GM12873 (cell line): Measurements from ENCODE around the gene PTH2R.

Source experiments
- TF ChIP-seq, protein P1 (sequence below): IDR thresholded peaks from 2 replicates; pipeline ENCODE4 v1.5.1; 2012; ENCODE audit warnings: low read depth, mild to moderate bottlenecking, moderate library complexity, low read length, control low read depth; ENCODE audit not compliant: insufficient read depth; ENCODE audit errors: missing control alignments

Gene PTH2R

DNA sequence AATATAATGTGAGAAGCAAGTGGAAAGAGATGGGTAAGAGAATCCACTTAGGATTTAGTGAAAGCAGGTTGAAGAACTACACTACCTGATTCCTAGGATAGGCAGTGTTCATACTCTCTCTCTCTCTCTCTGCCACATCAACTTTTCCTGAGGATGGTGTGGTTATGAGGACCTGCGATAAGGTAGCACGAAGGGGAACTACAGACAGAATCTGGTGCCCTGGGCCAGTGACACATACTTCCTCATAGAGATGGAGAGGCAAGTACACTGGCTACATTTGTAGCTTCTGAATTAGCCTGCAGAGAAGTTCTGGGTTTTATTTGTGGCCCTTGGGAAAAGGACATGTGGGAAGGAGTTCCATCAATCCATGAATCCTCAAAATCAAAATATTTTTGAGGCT is 44.5 kb downstream of the PTH2R start:
- TF ChIP-seq, protein P1, sequence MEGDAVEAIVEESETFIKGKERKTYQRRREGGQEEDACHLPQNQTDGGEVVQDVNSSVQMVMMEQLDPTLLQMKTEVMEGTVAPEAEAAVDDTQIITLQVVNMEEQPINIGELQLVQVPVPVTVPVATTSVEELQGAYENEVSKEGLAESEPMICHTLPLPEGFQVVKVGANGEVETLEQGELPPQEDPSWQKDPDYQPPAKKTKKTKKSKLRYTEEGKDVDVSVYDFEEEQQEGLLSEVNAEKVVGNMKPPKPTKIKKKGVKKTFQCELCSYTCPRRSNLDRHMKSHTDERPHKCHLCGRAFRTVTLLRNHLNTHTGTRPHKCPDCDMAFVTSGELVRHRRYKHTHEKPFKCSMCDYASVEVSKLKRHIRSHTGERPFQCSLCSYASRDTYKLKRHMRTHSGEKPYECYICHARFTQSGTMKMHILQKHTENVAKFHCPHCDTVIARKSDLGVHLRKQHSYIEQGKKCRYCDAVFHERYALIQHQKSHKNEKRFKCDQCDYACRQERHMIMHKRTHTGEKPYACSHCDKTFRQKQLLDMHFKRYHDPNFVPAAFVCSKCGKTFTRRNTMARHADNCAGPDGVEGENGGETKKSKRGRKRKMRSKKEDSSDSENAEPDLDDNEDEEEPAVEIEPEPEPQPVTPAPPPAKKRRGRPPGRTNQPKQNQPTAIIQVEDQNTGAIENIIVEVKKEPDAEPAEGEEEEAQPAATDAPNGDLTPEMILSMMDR = no peak

DNA sequence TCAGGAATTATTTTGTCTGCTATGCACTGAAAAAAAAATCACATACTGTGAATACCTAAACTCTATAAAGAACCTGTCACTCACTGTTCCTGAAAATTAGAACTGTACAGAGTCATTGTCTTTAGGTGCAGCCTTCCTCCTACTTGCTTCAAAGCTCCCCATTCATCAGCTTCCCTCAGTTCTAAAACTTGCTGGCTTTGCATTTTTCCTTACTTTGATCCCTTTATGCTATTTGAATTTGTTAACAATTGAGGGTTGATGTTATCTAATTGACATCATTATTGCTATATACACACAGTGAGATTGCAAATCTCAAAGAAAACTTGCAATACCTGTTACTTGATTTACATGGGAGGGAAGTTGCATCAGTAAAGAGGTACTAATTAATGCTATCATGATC is 48.3 kb downstream of the PTH2R start:
- TF ChIP-seq, protein P1 = no peak

GRCh38 chr2:208463721-208464120 is 57.1 kb downstream of the PTH2R start:
- TF ChIP-seq, protein P1 = no peak

DNA sequence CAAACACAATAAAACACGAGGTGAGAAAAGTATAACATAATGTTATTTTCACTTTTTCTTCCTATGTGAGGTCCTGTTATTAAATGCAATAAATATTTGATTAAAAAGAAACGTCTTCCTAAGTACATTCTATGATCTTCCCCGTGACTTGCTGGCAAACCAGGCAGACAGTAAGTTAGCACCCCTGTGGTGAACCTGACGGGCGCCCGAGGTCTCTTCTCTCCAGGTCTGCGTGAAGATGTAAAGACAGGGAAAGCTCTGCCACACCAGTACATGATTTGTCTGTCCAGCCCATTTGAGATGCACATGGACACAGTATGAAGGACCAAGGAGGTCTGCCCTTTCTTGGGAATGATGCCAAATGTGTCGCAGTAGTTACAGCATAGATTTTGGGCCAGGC is 57.6 kb downstream of the PTH2R start:
- TF ChIP-seq, protein P1 = no peak

DNA sequence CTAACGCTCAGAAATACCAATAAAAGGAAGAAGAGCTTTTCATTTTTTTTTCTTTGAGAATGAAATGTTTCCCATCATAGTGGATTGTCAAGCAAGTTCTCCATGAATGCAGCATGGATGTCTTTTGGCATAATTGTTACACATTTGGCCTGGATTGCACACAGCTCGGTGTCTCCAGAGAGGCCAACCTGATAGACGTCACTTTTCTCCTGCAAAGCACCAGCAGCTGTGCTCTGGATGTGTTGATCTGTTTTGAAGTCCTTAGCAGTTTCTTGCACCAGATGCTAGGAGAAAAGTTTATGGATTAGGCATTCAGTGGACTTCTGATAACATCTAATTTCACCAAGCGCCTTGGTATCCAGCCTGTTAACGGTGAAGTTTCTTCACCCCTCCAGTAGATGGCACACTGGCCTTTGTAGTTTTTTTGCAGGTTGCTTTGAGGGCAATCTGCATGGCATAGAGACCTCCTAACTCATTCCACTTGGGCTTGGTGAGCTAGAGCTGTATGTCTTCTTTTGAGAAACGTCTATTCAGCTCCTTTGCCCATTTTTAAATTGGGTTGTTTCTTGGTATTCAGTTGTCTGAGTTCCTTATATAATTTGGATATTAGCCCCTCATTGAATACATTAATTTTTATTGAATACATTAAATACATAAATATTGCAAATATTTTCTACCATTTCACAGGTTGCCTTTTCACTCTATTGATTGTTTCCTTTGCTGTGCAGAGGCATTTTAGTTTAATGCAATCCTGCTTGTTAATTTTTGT is 59.7 kb downstream of the PTH2R start:
- TF ChIP-seq, protein P1 = peak; percentile 75

DNA sequence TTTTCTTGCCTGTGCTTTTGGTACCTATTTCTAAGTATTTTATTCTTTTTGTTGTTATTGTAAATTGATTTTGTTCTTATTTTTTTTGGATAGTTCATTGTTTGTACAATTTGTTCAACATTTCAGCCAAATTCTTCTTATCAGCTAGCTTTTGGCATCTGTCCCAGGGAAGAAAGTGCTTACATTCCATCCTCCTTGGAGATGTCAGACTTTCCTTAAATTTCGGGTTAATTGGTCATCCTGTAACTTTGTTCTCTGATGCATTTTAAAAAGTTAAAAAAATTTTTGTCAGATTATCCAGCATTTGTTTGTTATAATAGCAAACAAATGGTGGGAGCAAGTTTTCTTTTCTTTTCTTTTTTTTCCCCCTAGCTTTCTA is 60.3 kb downstream of the PTH2R start:
- TF ChIP-seq, protein P1 = no peak

GRCh38 chr2:208467564-208467963 is 61.0 kb downstream of the PTH2R start:
- TF ChIP-seq, protein P1 = no peak

- TF ChIP-seq, protein P1 = no peak
Measured at GRCh38 chr2:208477741-208478140, 71.1 kb downstream of the PTH2R start.
